Vagina (tissue), 2 donors: ENCODE data around the gene FMN2. TPM values are rescaled to one million over a fixed set of nuclear protein-coding genes. Genes with fewer than 3 reads are reported as not detected.
"Not testable (repeated sequence)": the region's sequence is repeated elsewhere in the genome, so short reads cannot be mapped to it uniquely, and the experiment has no call there.

Experiments used
- DNase-seq, 2 donors: peaks; one replicate each; pipeline ENCODE4 v3.0.0-alpha.2; 2017; ENCODE audit errors: extremely low spot score in 2 of 2
- H3K27ac ChIP-seq: fragments of 200-600 bp; sonication (generic); one replicate; pipeline ENCODE4 v1.5.1; 2019
- H3K27me3 ChIP-seq: fragments of 200-600 bp; sonication (generic); one replicate; pipeline ENCODE4 v1.5.1; 2019
- H3K36me3 ChIP-seq, 2 donors: fragments of 200-600 bp; sonication (generic); one replicate each; pipeline ENCODE4 v1.5.1; 2017 to 2019
- H3K4me1 ChIP-seq: fragments of 200-600 bp; sonication (generic); one replicate; pipeline ENCODE4 v1.5.1; 2019
- H3K4me3 ChIP-seq, 2 donors: fragments of 200-600 bp; sonication (generic); 1 replicate in 1 of 2; 2 replicates in 1 of 2; pipeline ENCODE4 v1.5.1; 2016 to 2019
- H3K9me3 ChIP-seq: fragments of 200-600 bp; sonication (generic); one replicate; pipeline ENCODE4 v1.5.1; 2019
- CTCF ChIP-seq, 3 experiments: fragments of 450-650 bp in 2 of 3; fragments of 200-600 bp in 1 of 3; sonication (generic) in 1 of 3; IDR thresholded peaks; one replicate each; pipeline ENCODE4 v1.5.1; 2017 to 2019; ENCODE audit warnings: antibody characterized with exemption in 3 of 3, mild to moderate bottlenecking in 2 of 3, moderate library complexity in 2 of 3
- POLR2A ChIP-seq, 2 donors: fragments of 450-650 bp; IDR thresholded peaks; one replicate each; pipeline ENCODE4 v1.6.1; 2017; ENCODE audit warnings: antibody characterized with exemption in 2 of 2, mild to moderate bottlenecking in 2 of 2, moderate library complexity in 2 of 2
- POLR2AphosphoS5 ChIP-seq, 2 donors: sonication (generic); formaldehyde crosslinking; IDR thresholded peaks; one replicate each; pipeline ENCODE4 v1.9.0; 2017; ENCODE audit warnings: antibody characterized with exemption in 2 of 2, mild to moderate bottlenecking in 2 of 2, low read depth in 1 of 2; ENCODE audit not compliant: insufficient read depth in 1 of 2
- intact Hi-C: fragments of 100-400 bp; cut with DNase I; formaldehyde crosslinking; loops from one replicate; pipeline ENCODE4 v1.15.1; 2023
- total RNA-seq: library from RNA; depleted of rRNA; stranded (reverse); fragments of >200 nt; gene quantifications from one replicate; pipeline ENCODE4 v1.2.3, GENCODE V29; 2016

The FMN2 gene
- total RNA-seq, 1 donor from 2014 or later = not detected

DNA sequence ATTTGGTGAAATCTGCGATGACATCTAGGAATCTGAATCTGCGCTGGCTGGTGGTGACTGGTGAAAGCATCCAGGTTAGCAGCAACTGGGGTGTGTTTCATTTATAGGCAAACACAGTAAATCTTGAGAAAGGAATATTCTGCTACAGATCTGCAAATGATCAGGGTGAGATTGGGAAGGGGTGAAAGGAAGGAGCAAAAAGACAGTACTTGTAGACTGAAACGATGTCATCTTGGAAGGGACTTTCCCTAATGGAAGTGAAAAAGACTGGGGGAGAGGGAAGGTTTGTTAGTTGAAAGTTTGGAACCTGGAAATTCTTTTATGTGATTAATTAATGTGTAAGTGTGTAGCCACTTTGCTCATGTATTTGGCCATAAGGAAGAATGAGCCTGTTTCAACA lies 228.3 kb downstream of the FMN2 start:
- H3K27ac ChIP-seq = no peak overlapping the region

DNA sequence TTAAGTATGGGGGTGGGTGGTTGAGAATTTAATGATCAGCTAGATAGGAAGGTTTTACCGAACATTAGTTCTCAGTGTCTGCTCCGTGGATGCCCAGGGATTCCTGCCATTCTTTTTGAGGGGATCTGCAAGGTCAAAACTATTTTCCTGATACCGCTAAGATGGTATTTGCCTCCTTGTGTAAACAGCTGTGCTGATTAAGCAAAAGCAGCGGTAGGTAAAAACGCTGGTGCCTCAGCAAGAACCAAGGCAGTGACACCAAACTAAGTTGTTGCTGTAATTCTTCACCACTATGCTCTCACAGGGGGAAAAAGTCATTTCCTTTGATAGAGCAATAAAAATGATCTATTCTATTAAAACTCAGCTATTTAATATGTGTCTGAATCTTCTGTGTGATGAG lies 229.0 kb downstream of the FMN2 start:
- H3K4me1 ChIP-seq = no peaks in the 10 kb centered on the region
- intact Hi-C loops = no loop called here
- H3K4me3 ChIP-seq = no peak overlapping the region
- no peak for DNase-seq
- no peaks in the 10 kb centered on the region for H3K36me3 ChIP-seq
- H3K27me3 ChIP-seq = no peaks in the 10 kb centered on the region
- no peak for TF ChIP-seq CTCF (IDR thresholded peaks at IDR 0.05)
- no peak for TF ChIP-seq POLR2AphosphoS5 (IDR thresholded peaks at IDR 0.05; ENCODE audit: insufficient read depth in 1 of 2, low read depth in 1 of 2)
- TF ChIP-seq POLR2A (IDR thresholded peaks at IDR 0.05) = no peak
- H3K27ac ChIP-seq = no peak overlapping the region
- H3K9me3 ChIP-seq = no peaks in the 10 kb centered on the region

More for the DNA sequence above, 228.3 kb downstream of the FMN2 start:
- no peak overlapping the region for H3K4me3 ChIP-seq
- no peaks in the 10 kb centered on the region for H3K27me3 ChIP-seq
- no peaks in the 10 kb centered on the region for H3K9me3 ChIP-seq
- peaks cover under 1% of the 10 kb centered on the region for H3K4me1 ChIP-seq
- intact Hi-C loops = no loop called here
- H3K36me3 ChIP-seq = no peaks in the 10 kb centered on the region
- TF ChIP-seq POLR2A (IDR thresholded peaks at IDR 0.05) (no peak), CTCF (IDR thresholded peaks at IDR 0.05) (no peak), POLR2AphosphoS5 (IDR thresholded peaks at IDR 0.05; ENCODE audit: insufficient read depth in 1 of 2, low read depth in 1 of 2) (no peak)
- DNase-seq = no peak

DNA sequence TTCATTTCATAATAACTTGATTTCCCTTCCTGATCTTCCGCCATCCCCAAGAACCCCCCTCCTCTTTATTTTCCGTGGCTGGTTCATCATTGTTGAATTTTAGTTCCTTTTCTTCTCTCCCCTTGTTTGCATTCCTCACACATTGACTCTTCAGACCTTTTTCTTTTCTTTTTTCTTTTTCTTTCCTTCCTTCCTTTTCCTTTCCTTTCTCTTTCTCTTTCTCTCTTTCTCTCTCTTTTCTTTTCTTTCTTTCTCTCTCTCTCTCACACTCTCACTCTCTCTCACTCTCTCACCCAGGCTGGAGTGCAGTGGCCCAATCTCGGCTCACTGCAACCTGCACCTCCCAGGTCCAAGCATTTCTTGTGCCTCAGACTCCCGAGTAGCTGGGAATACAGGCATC lies 231.3 kb downstream of the FMN2 start:
- no peak for TF ChIP-seq POLR2A (IDR thresholded peaks at IDR 0.05)
- TF ChIP-seq CTCF (IDR thresholded peaks at IDR 0.05) = no peak
- Histone ChIP-seq H3K4me1 (no peaks in the 10 kb centered on the region), H3K27ac (no peak overlapping the region), H3K27me3 (no peaks in the 10 kb centered on the region), H3K9me3 (no peaks in the 10 kb centered on the region), H3K36me3 (no peaks in the 10 kb centered on the region), H3K4me3 (no peak overlapping the region)
- intact Hi-C loops = no loop called here
- no peak for DNase-seq

GRCh38 chr1:240328382-240328781 lies 236.7 kb downstream of the FMN2 start:
- H3K4me3 ChIP-seq, H3K27me3 ChIP-seq, H3K4me1 ChIP-seq, DNase-seq, intact Hi-C loops, H3K36me3 ChIP-seq, H3K9me3 ChIP-seq, H3K27ac ChIP-seq: not testable (repeated sequence)

- H3K4me1 ChIP-seq = no peaks in the 10 kb centered on the region
- intact Hi-C loops = no loop called here
- no peak overlapping the region for H3K4me3 ChIP-seq
- TF ChIP-seq POLR2AphosphoS5 (IDR thresholded peaks at IDR 0.05; ENCODE audit: insufficient read depth in 1 of 2, low read depth in 1 of 2) (no peak), CTCF (IDR thresholded peaks at IDR 0.05) (no peak), POLR2A (IDR thresholded peaks at IDR 0.05) (no peak)
- H3K27ac ChIP-seq = no peak overlapping the region
- DNase-seq = no peak
- H3K9me3 ChIP-seq = no peaks in the 10 kb centered on the region
- H3K27me3 ChIP-seq = no peaks in the 10 kb centered on the region
- H3K36me3 ChIP-seq = no peaks in the 10 kb centered on the region
Measured at GRCh38 chr1:240329443-240329842, 237.8 kb downstream of the FMN2 start.

GRCh38 chr1:240332672-240333071 lies 241.0 kb downstream of the FMN2 start:
- no peak for DNase-seq
- H3K36me3 ChIP-seq = no peaks in the 10 kb centered on the region
- TF ChIP-seq POLR2AphosphoS5 (IDR thresholded peaks at IDR 0.05; ENCODE audit: insufficient read depth in 1 of 2, low read depth in 1 of 2) = no peak
- intact Hi-C loops = no loop called here
- no peak overlapping the region for H3K27ac ChIP-seq
- H3K4me1 ChIP-seq = no peaks in the 10 kb centered on the region
- H3K27me3 ChIP-seq = no peaks in the 10 kb centered on the region
- H3K9me3 ChIP-seq = no peaks in the 10 kb centered on the region
- no peak overlapping the region for H3K4me3 ChIP-seq
